Panc1 (cell line): ENCODE measurements around the gene IL12RB2.

Source experiments
- CTCF ChIP-seq: fragments of 450-650 bp; IDR thresholded peaks from 2 replicates; pipeline ENCODE4 v1.5.1; 2017; ENCODE audit warnings: mild to moderate bottlenecking
- POLR2AphosphoS5 ChIP-seq: IDR thresholded peaks from 2 replicates; pipeline ENCODE4 v1.6.1; 2012; ENCODE audit warnings: mild to moderate bottlenecking, low read depth, low read length, moderate library complexity
- SIN3A ChIP-seq: IDR thresholded peaks from 2 replicates; pipeline ENCODE4 v1.6.1; 2012; ENCODE audit warnings: low read depth, mild to moderate bottlenecking, low read length, moderate library complexity, borderline replicate concordance; ENCODE audit not compliant: insufficient read depth

GRCh38 chr1:67441183-67441582 lies 133.5 kb downstream of the IL12RB2 start:
- no peak for TF ChIP-seq CTCF
- no peak for TF ChIP-seq POLR2AphosphoS5
- no peak for TF ChIP-seq SIN3A
